ENCODE data around the gene VPS4B. TPM values are rescaled to one million over a fixed set of nuclear protein-coding genes. Genes with fewer than 3 reads are reported as not detected.
"Not testable (repeated sequence)": the region's sequence is repeated elsewhere in the genome, so short reads cannot be mapped to it uniquely, and the experiment has no call there.

VPS4B gene
- polyA plus RNA-seq (ENCODE audit: low read depth in 6 of 6): 10 to 100 TPM; 36.6 to 89.8 (median 71.6) TPM

DNA sequence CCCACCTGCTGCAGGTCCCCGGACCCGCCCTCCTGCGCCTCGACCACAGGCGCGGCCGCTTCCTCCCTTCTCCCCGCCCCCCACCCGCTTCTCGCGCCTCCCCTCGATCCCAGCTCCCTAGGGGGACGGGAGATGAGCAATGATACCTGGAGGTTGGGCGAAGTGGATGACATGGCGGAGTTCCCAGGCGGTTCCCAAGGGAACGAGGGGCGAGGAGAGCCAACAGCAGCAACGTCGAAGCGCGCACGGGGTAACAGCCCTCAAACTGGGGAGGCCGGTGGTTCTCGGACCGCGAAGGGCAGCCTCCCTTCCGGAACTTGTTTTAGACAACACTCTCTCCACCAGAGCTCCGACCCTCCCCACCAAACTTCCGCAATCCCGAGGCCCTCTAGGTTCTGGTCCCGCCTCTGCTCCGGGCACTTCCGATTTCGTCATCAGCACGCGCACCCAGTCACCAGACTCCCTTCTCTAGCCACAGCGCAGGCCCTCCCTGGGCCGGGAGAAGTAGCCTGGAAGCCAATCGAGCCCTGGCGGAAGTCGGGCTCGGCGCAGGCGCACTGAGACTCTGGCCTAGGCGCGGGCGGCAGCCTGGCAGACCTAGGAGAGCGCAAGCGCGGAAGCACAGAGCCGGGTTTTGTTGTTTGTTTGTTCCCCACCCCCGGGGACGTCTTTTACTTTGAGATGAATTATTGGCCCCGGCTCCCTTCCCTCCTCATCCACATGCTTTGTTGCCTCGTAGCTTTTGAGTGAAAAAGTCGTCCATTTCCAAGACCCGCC, at the start of gene VPS4B:
Gene VPS4B, minus strand, starts transcription at position 390 of the 777 bp plus-strand sequence. Its CDS starts 217 bp downstream, at position 173.
- H3K27me3 Mint-ChIP-seq: peaks cover 7 to 16% (median 10%) of the 10 kb centered on the region in 3 donors
- H3K4me1 Mint-ChIP-seq: peaks cover 23 to 37% (median 27%) of the 10 kb centered on the region in 3 donors
- DNase-seq (peak; percentile 100), ATAC-seq (ENCODE audit: low read depth in 2 of 2) (peak; percentile 95 to 96)
- peak within 1 kb of the TSS; percentile 96 to 99 (median 99) for H3K27ac Mint-ChIP-seq
- peak within 1 kb of the TSS; percentile 91 to 100 (median 98) for H3K4me3 Mint-ChIP-seq
- H3K9me3 Mint-ChIP-seq: no peaks in the 10 kb centered on the region
- peaks cover 3 to 7% of the 10 kb centered on the region in 2 donors for H3K36me3 Mint-ChIP-seq

GRCh38 chr18:63470751-63471150, 48.5 kb upstream of the VPS4B start:
- Mint-ChIP-seq H3K4me1 (no peaks in the 10 kb centered on the region), H3K36me3 (no peaks in the 10 kb centered on the region), H3K27ac (peak overlapping the region in 1 of 6 donors; percentile 52), H3K9me3 (no peaks in the 10 kb centered on the region), H3K4me3 (no peak overlapping the region), H3K27me3 (peaks cover 22 to 36% (median 23%) of the 10 kb centered on the region in 3 donors)
- ATAC-seq (ENCODE audit: low read depth in 2 of 2) (no peak), DNase-seq (no peak)

GRCh38 chr18:63468575-63468974, 46.3 kb upstream of the VPS4B start:
- no peak for ATAC-seq (ENCODE audit: low read depth in 2 of 2)
- Mint-ChIP-seq H3K9me3 (no peaks in the 10 kb centered on the region), H3K27me3 (peaks cover 19 to 37% (median 27%) of the 10 kb centered on the region in 3 donors), H3K4me3 (no peak overlapping the region), H3K27ac (peak overlapping the region in 1 of 6 donors; percentile 64), H3K36me3 (no peaks in the 10 kb centered on the region), H3K4me1 (no peaks in the 10 kb centered on the region)
- no peak for DNase-seq

GRCh38 chr18:63467699-63468098, 45.4 kb upstream of the VPS4B start:
- H3K36me3 Mint-ChIP-seq: no peaks in the 10 kb centered on the region
- H3K9me3 Mint-ChIP-seq: no peaks in the 10 kb centered on the region
- peaks cover 19 to 37% (median 32%) of the 10 kb centered on the region in 3 donors for H3K27me3 Mint-ChIP-seq
- ATAC-seq (ENCODE audit: low read depth in 2 of 2) (no peak), DNase-seq (no peak)
- no peaks in the 10 kb centered on the region for H3K4me1 Mint-ChIP-seq
- H3K27ac Mint-ChIP-seq: no peak overlapping the region
- H3K4me3 Mint-ChIP-seq: no peak overlapping the region

DNA sequence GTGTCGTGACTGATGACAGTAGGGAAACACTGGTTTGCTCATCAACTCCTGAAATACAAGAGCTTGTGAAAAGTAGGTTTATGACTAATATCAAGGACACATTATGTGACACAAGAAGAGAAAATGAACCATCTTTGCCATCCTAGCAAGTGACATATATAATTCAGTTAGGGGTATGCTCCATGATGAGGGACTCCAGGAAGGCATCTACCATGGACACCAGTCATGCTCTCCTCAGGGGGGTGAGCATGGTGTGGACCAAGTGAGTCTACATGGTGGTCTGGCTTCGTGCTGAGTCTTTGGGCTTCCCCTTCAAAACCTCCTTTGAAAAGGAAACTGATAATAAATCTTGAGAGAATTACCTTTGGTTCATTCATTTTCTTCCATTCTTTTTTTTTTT, 42.8 kb upstream of the VPS4B start:
- Mint-ChIP-seq H3K4me3 (no peak overlapping the region), H3K4me1 (no peaks in the 10 kb centered on the region), H3K27me3 (peaks cover 13 to 22% (median 21%) of the 10 kb centered on the region in 3 donors), H3K27ac (no peak overlapping the region), H3K36me3 (no peaks in the 10 kb centered on the region), H3K9me3 (no peaks in the 10 kb centered on the region)
- no peak for ATAC-seq (ENCODE audit: low read depth in 2 of 2)
- DNase-seq: no peak

DNA sequence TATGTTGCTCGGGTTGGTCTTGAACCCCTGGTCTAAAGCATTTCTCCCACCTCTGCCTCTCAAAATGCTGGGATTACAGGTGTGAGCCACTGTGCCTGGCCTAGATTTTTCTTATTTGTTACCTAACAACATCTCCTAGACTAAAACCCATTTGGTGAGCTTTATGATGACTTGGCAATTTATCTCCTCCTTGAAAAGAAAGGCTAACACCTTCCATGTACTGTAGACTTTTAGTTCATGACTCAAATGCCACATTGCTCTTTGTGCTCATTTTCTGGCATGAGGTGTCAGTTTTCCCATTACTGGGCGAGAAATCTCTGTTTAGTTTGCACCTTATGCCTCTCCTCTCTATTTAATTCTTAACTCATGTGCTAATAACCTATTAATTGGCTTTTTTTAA, 42.2 kb upstream of the VPS4B start:
- Mint-ChIP-seq H3K27ac (no peak overlapping the region), H3K27me3 (peaks cover 13 to 22% (median 21%) of the 10 kb centered on the region in 3 donors), H3K36me3 (no peaks in the 10 kb centered on the region), H3K4me1 (no peaks in the 10 kb centered on the region), H3K4me3 (no peak overlapping the region), H3K9me3 (no peaks in the 10 kb centered on the region)
- DNase-seq: no peak
- ATAC-seq (ENCODE audit: low read depth in 2 of 2): no peak

DNA sequence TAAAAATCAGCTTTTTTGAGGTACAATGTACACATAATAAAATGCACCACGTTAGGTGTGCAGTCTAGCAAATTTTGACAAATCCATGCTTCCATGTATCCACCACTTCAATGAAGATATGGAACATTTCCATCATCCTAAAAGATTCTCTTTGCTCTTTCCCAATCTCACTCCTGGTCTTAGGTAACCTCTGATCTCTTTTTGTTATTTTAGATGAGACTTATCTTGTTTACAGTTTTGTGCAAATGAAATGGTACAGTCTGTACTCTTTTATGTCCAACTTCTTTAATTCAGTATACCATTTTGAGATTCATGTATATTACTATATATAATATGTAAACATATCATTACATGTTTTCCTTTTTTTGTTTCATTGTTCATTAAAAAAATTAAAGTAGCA, 38.1 kb upstream of the VPS4B start:
- DNase-seq (no peak), ATAC-seq (ENCODE audit: low read depth in 2 of 2) (no peak)
- Mint-ChIP-seq H3K4me1 (no peaks in the 10 kb centered on the region), H3K36me3 (no peaks in the 10 kb centered on the region), H3K9me3 (no peaks in the 10 kb centered on the region), H3K27ac (no peak overlapping the region), H3K27me3 (peaks cover 12 to 20% (median 13%) of the 10 kb centered on the region in 3 donors), H3K4me3 (no peak overlapping the region)

DNA sequence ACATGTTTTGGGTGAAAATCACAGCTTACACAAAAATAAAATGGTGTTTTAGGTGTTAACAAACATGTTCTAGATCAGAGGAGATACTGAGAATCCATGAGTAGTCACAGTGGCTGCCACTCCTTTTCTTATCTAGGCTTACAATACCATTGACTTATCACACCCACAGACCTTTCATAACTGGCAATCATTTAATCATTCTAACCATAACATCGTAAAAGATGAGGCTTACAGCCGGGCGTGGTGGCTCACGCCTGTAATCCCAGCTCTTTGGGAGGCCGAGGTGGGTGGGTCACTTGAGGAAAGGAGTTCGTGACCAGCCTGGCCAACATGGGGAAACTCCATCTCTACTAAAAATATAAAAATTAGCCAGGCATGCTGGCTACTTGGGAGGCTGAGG, 35.7 kb upstream of the VPS4B start:
- no peak overlapping the region for H3K27ac Mint-ChIP-seq
- H3K4me1 Mint-ChIP-seq: no peaks in the 10 kb centered on the region
- ATAC-seq (ENCODE audit: low read depth in 2 of 2) (no peak), DNase-seq (no peak)
- peaks cover 0 to 5% (median 4%) of the 10 kb centered on the region in 3 donors for H3K27me3 Mint-ChIP-seq
- no peaks in the 10 kb centered on the region for H3K9me3 Mint-ChIP-seq
- no peaks in the 10 kb centered on the region for H3K36me3 Mint-ChIP-seq
- H3K4me3 Mint-ChIP-seq: no peak overlapping the region

GRCh38 chr18:63454497-63454896, 32.2 kb upstream of the VPS4B start:
- peaks cover 0 to 1% (median 0%) of the 10 kb centered on the region in 7 donors for H3K9me3 Mint-ChIP-seq
- ATAC-seq (ENCODE audit: low read depth in 2 of 2): no peak
- H3K36me3 Mint-ChIP-seq: no peaks in the 10 kb centered on the region
- no peaks in the 10 kb centered on the region for H3K4me1 Mint-ChIP-seq
- peaks cover 0 to 5% (median 0%) of the 10 kb centered on the region in 3 donors for H3K27me3 Mint-ChIP-seq
- no peak for DNase-seq
- H3K4me3 Mint-ChIP-seq: no peak overlapping the region
- H3K27ac Mint-ChIP-seq: peak overlapping the region in 1 of 6 donors; percentile 10

DNA sequence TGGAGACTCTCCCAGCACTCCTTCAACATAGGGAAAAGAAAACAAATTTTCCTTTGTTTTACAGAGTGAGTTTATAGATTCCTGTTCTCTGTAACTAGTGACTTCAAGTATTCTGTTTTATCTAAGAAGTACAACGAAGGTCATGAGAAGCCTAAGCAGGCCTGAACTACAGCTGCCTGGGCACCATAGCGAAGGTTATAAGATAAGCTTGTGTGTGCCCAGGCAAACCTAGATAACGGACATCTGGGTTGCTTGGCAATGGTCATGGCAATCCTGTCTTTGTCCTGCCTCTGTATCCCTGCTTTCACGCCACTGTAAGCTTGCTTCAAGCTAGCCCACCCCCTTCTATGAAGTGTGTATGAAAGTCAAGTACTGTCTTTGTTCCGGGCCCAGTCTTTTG, 30.5 kb upstream of the VPS4B start:
- H3K4me3 Mint-ChIP-seq, H3K9me3 Mint-ChIP-seq: not testable (repeated sequence)

GRCh38 chr18:63451799-63452660, 29.8 kb upstream of the VPS4B start:
- Mint-ChIP-seq H3K4me3 (no peak overlapping the region), H3K9me3 (peaks cover 0 to 1% (median 0%) of the 10 kb centered on the region in 7 donors), H3K27me3 (peaks cover 0 to 5% (median 0%) of the 10 kb centered on the region in 3 donors), H3K27ac (no peak overlapping the region), H3K36me3 (no peaks in the 10 kb centered on the region), H3K4me1 (no peaks in the 10 kb centered on the region)
- ATAC-seq (ENCODE audit: low read depth in 2 of 2): no peak
- DNase-seq: no peak

More for the DNA sequence above, 30.5 kb upstream of the VPS4B start:
- H3K27me3 Mint-ChIP-seq; H3K36me3 Mint-ChIP-seq; H3K27ac Mint-ChIP-seq; DNase-seq; ATAC-seq (ENCODE audit: low read depth in 2 of 2); H3K4me1 Mint-ChIP-seq: not testable (repeated sequence)

GRCh38 chr18:63449426-63449825, 27.1 kb upstream of the VPS4B start:
- ATAC-seq (ENCODE audit: low read depth in 2 of 2): no peak

DNA sequence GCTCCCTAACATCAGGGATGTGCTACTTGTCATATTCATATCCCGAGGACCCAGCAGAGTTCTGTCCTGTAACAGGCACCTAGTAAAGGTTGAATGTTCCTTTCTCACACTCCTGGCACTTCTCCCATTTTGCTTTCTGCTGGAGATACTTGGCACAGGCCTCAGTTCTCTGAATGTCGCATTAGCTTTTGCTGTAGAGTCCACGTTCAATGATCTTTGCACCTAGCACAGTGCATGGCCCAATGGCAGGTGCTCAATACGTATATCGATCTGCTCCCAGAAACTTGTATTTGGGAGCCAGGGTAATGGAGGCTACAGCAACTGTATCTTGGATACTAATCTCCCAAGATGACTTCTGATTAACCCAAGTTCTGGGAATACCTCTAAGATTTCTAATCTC, 24.8 kb upstream of the VPS4B start:
- Mint-ChIP-seq H3K27ac (no peak overlapping the region), H3K4me1 (peaks cover 14 to 19% (median 18%) of the 10 kb centered on the region in 3 donors), H3K9me3 (peaks cover 0 to 2% (median 0%) of the 10 kb centered on the region in 7 donors), H3K27me3 (no peaks in the 10 kb centered on the region), H3K4me3 (peak overlapping the region in 1 of 8 donors; percentile 12), H3K36me3 (no peaks in the 10 kb centered on the region)
- ATAC-seq (ENCODE audit: low read depth in 2 of 2) (no peak), DNase-seq (no peak)

More at GRCh38 chr18:63449426-63449825, 27.1 kb upstream of the VPS4B start:
- Mint-ChIP-seq H3K9me3 (peaks cover 0 to 2% (median 0%) of the 10 kb centered on the region in 7 donors), H3K4me1 (peaks cover 8 to 9% (median 9%) of the 10 kb centered on the region in 3 donors), H3K36me3 (no peaks in the 10 kb centered on the region), H3K27me3 (no peaks in the 10 kb centered on the region), H3K27ac (peak overlapping the region in 1 of 6 donors; percentile 11), H3K4me3 (no peak overlapping the region)
- no peak for DNase-seq
